ENCODE data around the gene HERPUD1.

DNA sequence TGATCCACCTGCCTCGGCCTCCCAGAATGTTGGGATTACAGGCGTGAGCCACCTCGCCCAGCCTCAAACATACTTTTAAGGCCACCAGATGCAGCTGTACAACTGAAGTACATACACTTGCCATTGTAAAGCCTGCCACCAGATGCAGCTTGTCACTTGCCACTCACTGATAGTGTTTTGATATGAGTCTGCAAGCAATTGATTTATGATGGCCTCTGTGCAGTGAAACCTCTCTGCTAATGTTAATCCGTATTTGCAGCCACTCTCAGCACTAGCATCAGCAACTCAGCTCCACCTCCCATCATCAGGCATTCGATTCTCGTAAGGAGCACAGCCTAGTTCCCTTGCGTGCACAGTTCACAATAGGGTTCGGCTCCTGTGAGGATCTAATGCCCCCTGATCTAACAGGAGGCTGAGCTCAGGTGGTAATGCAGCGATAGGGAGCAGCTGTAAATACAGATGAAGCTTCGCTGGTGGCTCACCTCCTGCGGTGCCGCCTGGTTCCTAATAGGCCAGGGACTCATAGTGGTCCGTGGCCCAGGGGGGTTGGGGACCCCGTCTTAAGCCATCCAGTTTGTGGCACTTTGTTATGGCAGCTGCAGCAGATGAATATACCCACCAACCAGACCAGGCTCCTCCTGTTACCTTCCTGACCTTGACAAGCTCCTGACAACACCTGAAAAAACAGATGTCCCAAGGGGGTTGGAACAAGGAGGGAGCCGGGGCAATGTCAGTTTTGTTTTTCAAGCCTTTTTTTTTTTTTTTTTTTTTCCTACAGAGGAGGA is 1.3 kb upstream of the HERPUD1 start:
- TF ChIP-seq ARNTL (CRISPR knock-in tag; IDR thresholded peaks at IDR 0.05; ENCODE audit: borderline replicate concordance, low read depth) (no peak), TCF4 (CRISPR knock-in tag; IDR thresholded peaks at IDR 0.05; ENCODE audit: borderline replicate concordance) (no peak), CSRNP3 (CRISPR knock-in tag; IDR thresholded peaks at IDR 0.05) (no peak), ZC3H10 (CRISPR knock-in tag; IDR thresholded peaks at IDR 0.05) (no peak), ESRRG (CRISPR knock-in tag; IDR thresholded peaks at IDR 0.05) (no peak), TSHZ2 (CRISPR knock-in tag; IDR thresholded peaks at IDR 0.05) (no peak), PPARA (CRISPR knock-in tag; IDR thresholded peaks at IDR 0.05; ENCODE audit: borderline replicate concordance) (no peak), POU6F1 (CRISPR knock-in tag; IDR thresholded peaks at IDR 0.05; ENCODE audit: borderline replicate concordance, low read depth) (no peak), OSR1 (CRISPR knock-in tag; IDR thresholded peaks at IDR 0.05) (no peak), ZNF70 (CRISPR knock-in tag; IDR thresholded peaks at IDR 0.05) (no peak), RARB (CRISPR knock-in tag; IDR thresholded peaks at IDR 0.05) (no peak), SNAI2 (CRISPR knock-in tag; IDR thresholded peaks at IDR 0.05) (no peak)
- TF ChIP-seq, protein P1, sequence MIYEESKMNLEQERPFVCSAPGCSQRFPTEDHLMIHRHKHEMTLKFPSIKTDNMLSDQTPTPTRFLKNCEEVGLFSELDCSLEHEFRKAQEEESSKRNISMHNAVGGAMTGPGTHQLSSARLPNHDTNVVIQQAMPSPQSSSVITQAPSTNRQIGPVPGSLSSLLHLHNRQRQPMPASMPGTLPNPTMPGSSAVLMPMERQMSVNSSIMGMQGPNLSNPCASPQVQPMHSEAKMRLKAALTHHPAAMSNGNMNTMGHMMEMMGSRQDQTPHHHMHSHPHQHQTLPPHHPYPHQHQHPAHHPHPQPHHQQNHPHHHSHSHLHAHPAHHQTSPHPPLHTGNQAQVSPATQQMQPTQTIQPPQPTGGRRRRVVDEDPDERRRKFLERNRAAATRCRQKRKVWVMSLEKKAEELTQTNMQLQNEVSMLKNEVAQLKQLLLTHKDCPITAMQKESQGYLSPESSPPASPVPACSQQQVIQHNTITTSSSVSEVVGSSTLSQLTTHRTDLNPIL (CRISPR knock-in tag; IDR thresholded peaks at IDR 0.05; ENCODE audit: low read depth) = no peak
- TF ChIP-seq, protein P2, sequence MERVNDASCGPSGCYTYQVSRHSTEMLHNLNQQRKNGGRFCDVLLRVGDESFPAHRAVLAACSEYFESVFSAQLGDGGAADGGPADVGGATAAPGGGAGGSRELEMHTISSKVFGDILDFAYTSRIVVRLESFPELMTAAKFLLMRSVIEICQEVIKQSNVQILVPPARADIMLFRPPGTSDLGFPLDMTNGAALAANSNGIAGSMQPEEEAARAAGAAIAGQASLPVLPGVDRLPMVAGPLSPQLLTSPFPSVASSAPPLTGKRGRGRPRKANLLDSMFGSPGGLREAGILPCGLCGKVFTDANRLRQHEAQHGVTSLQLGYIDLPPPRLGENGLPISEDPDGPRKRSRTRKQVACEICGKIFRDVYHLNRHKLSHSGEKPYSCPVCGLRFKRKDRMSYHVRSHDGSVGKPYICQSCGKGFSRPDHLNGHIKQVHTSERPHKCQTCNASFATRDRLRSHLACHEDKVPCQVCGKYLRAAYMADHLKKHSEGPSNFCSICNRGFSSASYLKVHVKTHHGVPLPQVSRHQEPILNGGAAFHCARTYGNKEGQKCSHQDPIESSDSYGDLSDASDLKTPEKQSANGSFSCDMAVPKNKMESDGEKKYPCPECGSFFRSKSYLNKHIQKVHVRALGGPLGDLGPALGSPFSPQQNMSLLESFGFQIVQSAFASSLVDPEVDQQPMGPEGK (CRISPR knock-in tag; IDR thresholded peaks at IDR 0.05; ENCODE audit: borderline replicate concordance) = no peak

Data from SK-N-SH treated with all-trans-retinoic acid at 6 μM for 48 hours (cell line).